ENCODE results near the gene MTERF2.

GRCh38 chr12:106942775-106943174 is 44.2 kb downstream of the MTERF2 start:
- TF ChIP-seq, protein P1, sequence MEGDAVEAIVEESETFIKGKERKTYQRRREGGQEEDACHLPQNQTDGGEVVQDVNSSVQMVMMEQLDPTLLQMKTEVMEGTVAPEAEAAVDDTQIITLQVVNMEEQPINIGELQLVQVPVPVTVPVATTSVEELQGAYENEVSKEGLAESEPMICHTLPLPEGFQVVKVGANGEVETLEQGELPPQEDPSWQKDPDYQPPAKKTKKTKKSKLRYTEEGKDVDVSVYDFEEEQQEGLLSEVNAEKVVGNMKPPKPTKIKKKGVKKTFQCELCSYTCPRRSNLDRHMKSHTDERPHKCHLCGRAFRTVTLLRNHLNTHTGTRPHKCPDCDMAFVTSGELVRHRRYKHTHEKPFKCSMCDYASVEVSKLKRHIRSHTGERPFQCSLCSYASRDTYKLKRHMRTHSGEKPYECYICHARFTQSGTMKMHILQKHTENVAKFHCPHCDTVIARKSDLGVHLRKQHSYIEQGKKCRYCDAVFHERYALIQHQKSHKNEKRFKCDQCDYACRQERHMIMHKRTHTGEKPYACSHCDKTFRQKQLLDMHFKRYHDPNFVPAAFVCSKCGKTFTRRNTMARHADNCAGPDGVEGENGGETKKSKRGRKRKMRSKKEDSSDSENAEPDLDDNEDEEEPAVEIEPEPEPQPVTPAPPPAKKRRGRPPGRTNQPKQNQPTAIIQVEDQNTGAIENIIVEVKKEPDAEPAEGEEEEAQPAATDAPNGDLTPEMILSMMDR (IDR thresholded peaks at IDR 0.05; ENCODE audit: low read length) = no peak
- no peak for TF ChIP-seq EZH2 (IDR thresholded peaks at IDR 0.05; ENCODE audit: borderline replicate concordance, low read length)
